Pancreas (tissue), 10 donors: Measurements from ENCODE around the gene ATP1B3. TPM values are rescaled to one million over a fixed set of nuclear protein-coding genes. Genes with fewer than 3 reads are reported as not detected.

Experiments used
- ATAC-seq, 4 donors: fragments of 200-7000 bp; cut with Tn5 transposase; one replicate each; pipeline versions ENCODE4 v1.8.0 to v1.9.1; 2020; ENCODE audit warnings: mild to moderate bottlenecking in 4 of 4, moderate library complexity in 4 of 4
- DNase-seq, 6 donors: peaks; one replicate each; pipeline ENCODE4 v3.0.0-alpha.2; 2020
- FAIRE-seq: peaks from 2 replicates; lab custom pipeline; 2012; peaks lifted over from hg19 to GRCh38; lab: Jason Lieb, UNC
- H3K27ac ChIP-seq, 4 donors: fragments of 200-600 bp; sonication (generic); 1 replicate in 3 of 4; 2 replicates in 1 of 4; pipeline versions ENCODE4 v1.5.0 to v1.8.0; 2020
- H3K27me3 ChIP-seq, 4 donors: fragments of 200-600 bp; one replicate each; pipeline ENCODE4 v1.8.0; 2021
- H3K36me3 ChIP-seq, 3 donors: fragments of 200-600 bp; sonication (generic) in 1 of 3; one replicate each; pipeline versions ENCODE4 v1.5.0 to v1.8.0; 2020 to 2021
- H3K4me1 ChIP-seq, 3 donors: fragments of 200-600 bp; one replicate each; pipeline ENCODE4 v1.8.0; 2021
- H3K4me3 ChIP-seq, 4 donors: fragments of 200-600 bp; sonication (generic) in 2 of 4; one replicate each; pipeline versions ENCODE4 v1.5.0 to v1.8.0; 2020 to 2021
- H3K9me3 ChIP-seq, 4 donors: fragments of 200-600 bp; one replicate each; pipeline ENCODE4 v1.8.0; 2021
- CTCF ChIP-seq, 4 donors: fragments of 200-600 bp; sonication (generic) in 3 of 4; IDR thresholded peaks; one replicate each; pipeline versions ENCODE4 v1.5.0 to v1.8.0; 2021; ENCODE audit warnings: antibody characterized with exemption in 4 of 4
- WGBS, 2 donors: extraction: QIAGEN DNeasy Blood & Tissue Kit; methylation state at CpG; one replicate each; pipeline ENCODE4 v1.1.7; 2013; 5-methylcytosine and 5-hydroxymethylcytosine counted together
- intact Hi-C, 3 donors: fragments of 100-400 bp; cut with DNase I; formaldehyde crosslinking; loops; one replicate each; pipeline versions ENCODE4 v1.11.1 to v1.14.2; 2022
- polyA plus RNA-seq, 2 donors: library from polyadenylated mRNA; stranded (reverse); fragments of 200-250 nt; gene quantifications; one replicate each; pipeline ENCODE4 v1.2.3, GENCODE V29; 2013
- total RNA-seq, 6 donors: library from RNA; stranded (reverse); fragmentation: NEBNext Ultra II Directional in 4 of 6; extraction: Animal tissue kit (Norgen Biotek cat#: 25700) in 4 of 6; gene quantifications; one replicate each; pipeline versions ENCODE4 v1.2.1 to v1.2.4, GENCODE V29; 2021 to 2023
- donor health status: healthy with polysubstance abuse.
- donor health status: DM: no; HTN: no; CAD: no; lungs with moderate emphysema.
- donor health status: DM: no; HTN: no; CAD: no.
- donor health status: control.
- donor health status: control.
- donor health status: Bipolar disorder and iron deficiency.
- donor health status: DM: yes; HTN: yes; CAD: no.
- donor health status: DM: no; HTN: no; CAD: no.
- donor health status: DM: no; HTN: no; CAD: no.
- donor health status: DM: yes; HTN: yes; CAD: no.

ATP1B3 gene
- total and polyA plus RNA-seq, 8 donors = 6.7 to 53.0 (median 21.2) TPM

DNA sequence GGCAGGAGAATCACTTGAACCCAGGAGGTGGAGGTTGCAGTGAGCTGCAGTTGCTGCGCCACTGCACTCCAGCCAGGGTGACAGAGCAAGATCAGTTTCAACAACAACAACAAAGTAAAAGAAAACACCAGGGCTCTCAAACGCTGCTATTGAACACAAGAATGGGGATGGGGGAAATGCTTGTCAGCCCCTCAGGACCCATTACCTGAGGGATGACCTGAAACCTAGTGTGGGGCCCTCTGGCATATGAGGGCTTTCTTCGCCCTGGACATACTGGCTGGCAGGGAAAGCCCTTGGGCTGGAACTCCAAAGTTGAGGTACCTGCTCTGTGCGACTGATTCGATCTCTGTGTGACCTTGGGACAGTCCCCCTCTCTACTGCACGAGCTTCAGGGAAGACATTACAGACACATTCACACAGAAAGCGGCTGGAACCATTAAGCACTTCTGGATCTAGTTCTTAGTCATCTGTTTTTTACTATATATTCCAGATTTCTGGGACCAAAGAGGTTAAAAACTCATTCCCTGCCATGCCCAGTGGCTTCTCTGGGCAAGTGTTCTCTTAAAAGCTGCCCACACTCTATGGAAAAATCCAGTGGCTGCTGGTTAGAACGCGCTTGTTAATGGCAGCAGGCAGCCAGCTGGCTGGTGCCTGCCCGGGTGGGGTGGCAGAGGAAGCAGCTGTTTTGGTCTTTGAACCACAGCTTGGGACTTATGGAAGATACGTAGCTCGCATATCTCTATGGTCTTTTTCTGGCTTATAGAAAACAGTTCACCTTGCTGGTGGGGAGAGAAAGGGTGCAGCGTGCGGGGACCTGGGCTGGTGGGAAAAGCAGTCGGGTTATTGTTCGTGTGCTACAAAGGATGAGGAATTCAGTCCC, 57.2 kb downstream of the ATP1B3 start:
- no peak for FAIRE-seq
- no peak overlapping the region for H3K27ac ChIP-seq
- H3K36me3 ChIP-seq = no peaks in the 10 kb centered on the region
- ATAC-seq = no peak
- no peak overlapping the region for H3K4me3 ChIP-seq
- H3K4me1 ChIP-seq = no peaks in the 10 kb centered on the region
- 87 to 91% methylated on average over 16 of the region's 16 CpGs for WGBS, 2 donors
- intact Hi-C loops = no loop called here
- H3K27me3 ChIP-seq = no peaks in the 10 kb centered on the region
- DNase-seq = no peak
- H3K9me3 ChIP-seq = no peaks in the 10 kb centered on the region
- no peak for TF ChIP-seq CTCF (IDR thresholded peaks at IDR 0.05)

DNA sequence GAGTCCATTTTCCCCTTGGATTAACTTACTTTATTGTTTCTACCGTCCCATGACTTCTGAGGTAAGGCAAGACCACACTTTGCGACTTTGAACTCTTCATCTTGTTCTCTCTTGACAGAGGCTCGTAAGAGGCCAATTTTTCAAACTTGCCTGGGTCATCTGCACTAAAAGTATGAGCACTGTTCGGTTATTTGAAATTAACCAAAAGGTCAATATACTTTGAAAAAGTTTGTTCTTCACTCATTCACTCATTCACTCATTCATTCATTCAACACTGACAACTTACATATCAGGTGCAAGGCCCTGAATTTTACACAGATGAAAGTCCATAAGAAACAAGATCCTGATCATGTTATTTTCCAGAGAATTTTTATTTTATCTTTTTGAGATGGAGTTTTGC, 57.9 kb downstream of the ATP1B3 start:
- H3K27ac ChIP-seq = no peak overlapping the region
- intact Hi-C loops = no loop called here
- H3K9me3 ChIP-seq = no peaks in the 10 kb centered on the region
- ATAC-seq (no peak), DNase-seq (no peak), FAIRE-seq (no peak)
- no peak overlapping the region for H3K4me3 ChIP-seq
- no peaks in the 10 kb centered on the region for H3K4me1 ChIP-seq
- no peaks in the 10 kb centered on the region for H3K27me3 ChIP-seq
- no peaks in the 10 kb centered on the region for H3K36me3 ChIP-seq
- WGBS, 2 donors = 87% methylated on average over 4 of the region's 4 CpGs
- TF ChIP-seq CTCF (IDR thresholded peaks at IDR 0.05) = no peak

DNA sequence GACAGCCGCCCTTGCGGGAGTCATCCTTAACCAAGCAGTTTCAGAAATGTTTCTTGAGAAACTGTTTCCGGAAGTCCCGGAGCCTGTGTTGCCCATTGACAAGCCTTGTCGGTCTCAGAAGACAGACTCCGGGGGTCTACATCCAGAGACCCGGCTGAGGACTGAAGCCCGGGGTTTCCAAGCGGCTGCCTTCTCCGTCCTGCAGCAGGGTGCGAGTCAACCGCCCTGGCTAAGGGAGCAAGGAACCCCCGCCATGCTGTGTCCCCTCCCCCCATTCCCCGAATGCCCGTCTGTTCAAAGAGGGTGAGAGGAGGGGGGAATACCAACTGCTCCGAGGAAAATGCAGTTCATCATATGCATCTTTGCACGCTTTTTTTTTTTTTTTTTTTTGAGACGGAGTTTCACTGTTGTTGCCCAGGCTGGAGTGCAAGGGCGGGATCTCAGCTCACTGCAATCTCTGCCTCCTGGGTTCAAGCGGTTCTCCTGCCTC, 61.6 kb downstream of the ATP1B3 start:
- WGBS, 2 donors = 93 to 94% methylated on average over 20 of the region's 20 CpGs
- no peak for TF ChIP-seq CTCF (IDR thresholded peaks at IDR 0.05)
- H3K4me1 ChIP-seq = no peaks in the 10 kb centered on the region
- no peak overlapping the region for H3K4me3 ChIP-seq
- no peak for FAIRE-seq
- H3K27ac ChIP-seq = no peak overlapping the region
- ATAC-seq = no peak
- no peaks in the 10 kb centered on the region for H3K9me3 ChIP-seq
- no peaks in the 10 kb centered on the region for H3K27me3 ChIP-seq
- DNase-seq = no peak
- intact Hi-C loops = no loop called here
- no peaks in the 10 kb centered on the region for H3K36me3 ChIP-seq

DNA sequence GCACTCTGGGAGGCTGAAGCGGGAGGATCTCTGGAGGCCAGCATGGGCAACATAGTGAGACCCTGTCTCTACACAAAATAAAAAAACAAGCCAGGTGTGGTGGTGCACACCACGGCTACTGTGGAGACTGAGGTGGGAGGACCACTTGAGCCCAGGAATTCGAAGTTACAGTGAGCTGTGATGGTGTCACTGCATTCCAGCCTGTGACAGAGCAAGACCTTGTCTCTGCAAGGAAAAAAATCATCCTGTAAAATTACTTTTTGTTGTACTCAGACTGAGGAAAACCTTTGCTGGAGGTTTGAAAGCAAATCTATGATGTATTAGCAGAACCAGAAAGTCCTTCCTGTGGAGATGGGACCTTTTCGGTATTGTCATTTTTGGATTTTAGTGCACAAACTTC, 63.3 kb downstream of the ATP1B3 start:
- Histone ChIP-seq H3K4me3 (no peak overlapping the region), H3K27ac (no peak overlapping the region), H3K36me3 (no peaks in the 10 kb centered on the region), H3K4me1 (no peaks in the 10 kb centered on the region), H3K9me3 (no peaks in the 10 kb centered on the region), H3K27me3 (no peaks in the 10 kb centered on the region)
- TF ChIP-seq CTCF (IDR thresholded peaks at IDR 0.05) = no peak
- 88% methylated on average over 4 of the region's 4 CpGs for WGBS, 2 donors
- FAIRE-seq (no peak), ATAC-seq (peak in 1 of 4 donors; percentile 13), DNase-seq (no peak)
- intact Hi-C loops = no loop called here
